Measurements from ENCODE around the gene OR6S1.

Gene OR6S1, protein sequence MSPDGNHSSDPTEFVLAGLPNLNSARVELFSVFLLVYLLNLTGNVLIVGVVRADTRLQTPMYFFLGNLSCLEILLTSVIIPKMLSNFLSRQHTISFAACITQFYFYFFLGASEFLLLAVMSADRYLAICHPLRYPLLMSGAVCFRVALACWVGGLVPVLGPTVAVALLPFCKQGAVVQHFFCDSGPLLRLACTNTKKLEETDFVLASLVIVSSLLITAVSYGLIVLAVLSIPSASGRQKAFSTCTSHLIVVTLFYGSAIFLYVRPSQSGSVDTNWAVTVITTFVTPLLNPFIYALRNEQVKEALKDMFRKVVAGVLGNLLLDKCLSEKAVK

DNA sequence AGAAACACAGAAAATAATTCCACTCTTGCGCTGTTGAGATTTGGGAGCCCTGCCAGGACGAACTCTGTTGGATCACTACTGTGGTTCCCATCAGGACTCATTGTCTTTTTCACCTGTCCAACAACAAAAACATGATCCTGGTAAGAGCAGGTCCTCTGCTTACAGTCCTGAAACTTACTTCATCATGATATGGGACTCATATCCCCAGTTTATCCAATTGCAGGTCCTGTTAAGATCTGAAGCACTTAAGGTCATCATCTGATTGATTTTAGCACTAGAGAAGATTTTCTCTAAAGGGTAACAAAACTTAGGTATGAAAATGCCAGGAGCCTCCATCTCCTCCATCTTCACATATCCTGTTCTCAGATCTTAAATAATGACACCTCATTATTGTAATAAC lies at the start of gene OR6S1:
OR6S1 (minus strand) TSS at position 101 of the 400 bp plus-strand sequence; CDS start at position 101, 0 bp downstream.
- no peak for DNase-seq

DNA sequence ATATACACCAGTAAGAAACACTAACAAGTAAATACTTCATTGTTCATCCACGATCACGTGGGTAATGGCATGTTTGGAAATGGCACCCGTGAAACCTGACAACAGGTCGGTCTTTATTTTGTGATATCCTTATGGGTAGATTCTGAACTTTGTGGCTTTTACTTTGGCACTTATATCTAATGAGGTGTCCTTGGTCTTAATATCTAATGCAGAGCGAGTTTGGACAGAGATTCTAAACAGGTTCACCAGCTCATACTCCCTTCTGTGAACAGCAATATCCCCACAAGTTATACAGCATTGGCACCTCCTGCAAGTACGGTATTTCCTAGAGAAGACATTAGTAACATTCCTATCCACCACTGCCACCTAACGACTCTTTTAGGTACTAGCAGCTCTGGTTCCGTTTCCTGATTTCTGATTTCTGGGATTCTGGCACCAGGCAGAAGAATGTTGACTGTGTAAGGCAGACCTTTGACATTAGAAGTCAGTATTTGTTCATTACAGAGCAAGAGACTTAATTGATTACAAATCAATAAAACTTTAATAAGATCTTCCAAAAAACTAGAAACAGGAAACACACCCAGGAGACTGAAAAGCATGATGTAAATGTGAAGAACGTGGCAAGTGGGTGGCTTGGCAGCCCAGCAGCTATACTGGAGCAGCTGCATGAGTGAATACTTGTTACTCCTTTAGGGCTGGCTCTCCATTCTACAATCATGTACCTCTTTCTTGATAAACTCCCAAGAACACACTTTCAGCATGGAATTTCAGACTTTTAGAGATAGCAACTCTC lies 49.6 kb upstream of the OR6S1 start:
- peak; percentile 88 for DNase-seq

DNA sequence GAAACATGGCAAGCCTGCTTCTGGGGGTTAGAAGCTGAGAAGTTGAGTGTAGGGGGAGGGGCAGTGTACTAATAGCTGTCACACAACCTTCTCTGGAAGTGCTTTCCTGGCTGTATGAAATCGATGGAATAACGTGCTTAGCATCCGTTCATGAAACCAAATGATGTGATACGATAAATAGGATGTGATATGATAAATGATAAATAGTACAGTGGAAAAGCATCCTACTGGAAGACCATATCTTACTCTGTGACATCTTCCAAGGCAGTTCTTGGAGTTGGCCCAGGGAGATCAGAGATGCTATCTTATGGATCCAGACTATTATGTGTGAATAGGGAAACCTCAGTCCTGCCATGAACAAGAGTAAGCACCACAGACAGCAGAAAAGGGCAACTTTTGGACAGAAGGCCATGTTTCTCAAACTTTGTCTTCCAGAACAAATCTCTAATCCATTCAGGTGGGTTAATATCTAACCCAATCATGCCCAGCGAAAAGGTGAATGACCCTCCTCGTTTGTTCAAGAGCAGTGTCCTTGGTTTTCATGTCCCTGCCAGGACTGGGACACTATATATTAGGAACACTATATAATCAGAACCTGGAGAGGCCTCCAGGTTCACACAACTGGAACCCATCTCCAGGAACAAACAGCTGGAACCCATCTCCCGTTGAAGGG lies 46.8 kb upstream of the OR6S1 start, which contains the start of gene ANG:
ANG (plus strand) TSS at position 598 of the 673 bp plus-strand sequence. CDS start 4,801 bp downstream, outside the sequence.
- no peak for DNase-seq

DNA sequence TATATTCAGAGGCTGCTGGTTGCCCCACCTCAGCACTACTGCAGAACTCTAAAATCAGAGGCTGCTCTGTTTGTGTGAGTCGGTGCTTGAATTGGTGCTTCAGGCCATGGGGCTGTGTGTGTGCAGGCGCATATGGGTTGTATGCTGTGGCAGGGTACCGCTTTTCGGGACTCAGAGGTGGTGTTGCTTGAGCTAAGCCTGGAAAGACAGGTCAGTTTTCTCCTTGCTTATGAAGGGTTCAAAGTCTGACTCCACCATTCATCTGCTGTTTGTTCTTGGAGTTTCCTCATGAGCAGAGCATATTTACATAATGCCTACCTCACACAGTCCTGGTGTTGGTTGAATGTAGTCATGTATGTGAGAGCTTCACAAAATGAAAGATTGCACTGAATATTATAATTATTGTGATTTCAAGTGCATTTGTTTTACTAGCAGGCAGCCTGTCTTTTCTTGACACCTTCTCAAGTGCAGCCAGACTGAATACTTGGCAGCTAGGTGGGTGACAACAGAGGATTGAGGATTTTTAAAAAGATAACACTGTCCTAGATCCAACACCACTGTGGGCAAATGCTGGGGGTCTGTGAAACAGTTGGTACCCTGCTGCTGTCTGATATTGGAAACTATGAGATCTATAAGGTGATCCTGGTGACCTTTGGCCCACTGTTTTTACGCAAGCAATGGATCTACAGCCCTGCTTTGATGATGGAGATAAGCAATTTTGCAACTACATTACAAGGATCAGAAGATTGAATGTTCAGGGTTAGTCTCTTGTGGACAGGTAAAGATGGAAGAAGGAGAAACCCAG lies 46.1 kb upstream of the OR6S1 start:
- DNase-seq, result no peak

DNA sequence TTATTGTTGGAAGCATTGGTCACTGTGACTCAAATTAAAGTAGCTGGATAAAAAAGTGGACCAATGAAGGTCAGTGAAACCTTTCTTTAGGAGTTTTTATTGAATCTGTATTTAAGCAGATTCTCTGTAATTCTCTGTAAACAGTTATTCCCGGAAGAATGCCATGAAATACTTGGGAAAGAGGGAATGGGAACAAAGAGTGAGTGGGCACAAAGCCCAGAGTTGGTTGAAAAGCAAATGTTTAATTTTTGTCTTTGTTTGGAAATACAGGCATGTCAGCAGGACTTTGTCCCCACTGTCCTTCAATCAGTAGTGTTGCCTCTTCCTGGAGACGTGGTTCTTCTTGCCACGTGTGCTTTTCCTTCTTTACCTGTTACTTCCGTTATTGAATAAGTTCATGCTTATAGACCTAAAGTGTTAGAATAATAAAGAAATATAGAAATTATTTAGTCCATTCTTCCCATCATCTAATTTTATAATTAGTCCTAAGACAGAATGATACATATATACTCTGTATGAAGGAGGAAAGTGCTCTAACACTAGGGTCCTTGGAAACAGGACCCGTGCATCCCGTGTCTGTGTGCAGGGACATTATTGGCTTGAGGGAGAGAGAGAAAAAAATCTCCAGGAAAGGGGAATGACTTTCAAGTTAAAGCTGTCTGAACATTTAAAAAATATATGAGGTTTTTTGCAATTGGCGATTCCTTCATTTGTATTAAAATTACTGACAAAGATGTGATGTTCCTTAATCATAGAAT lies 45.1 kb upstream of the OR6S1 start:
- no peak for DNase-seq

DNA sequence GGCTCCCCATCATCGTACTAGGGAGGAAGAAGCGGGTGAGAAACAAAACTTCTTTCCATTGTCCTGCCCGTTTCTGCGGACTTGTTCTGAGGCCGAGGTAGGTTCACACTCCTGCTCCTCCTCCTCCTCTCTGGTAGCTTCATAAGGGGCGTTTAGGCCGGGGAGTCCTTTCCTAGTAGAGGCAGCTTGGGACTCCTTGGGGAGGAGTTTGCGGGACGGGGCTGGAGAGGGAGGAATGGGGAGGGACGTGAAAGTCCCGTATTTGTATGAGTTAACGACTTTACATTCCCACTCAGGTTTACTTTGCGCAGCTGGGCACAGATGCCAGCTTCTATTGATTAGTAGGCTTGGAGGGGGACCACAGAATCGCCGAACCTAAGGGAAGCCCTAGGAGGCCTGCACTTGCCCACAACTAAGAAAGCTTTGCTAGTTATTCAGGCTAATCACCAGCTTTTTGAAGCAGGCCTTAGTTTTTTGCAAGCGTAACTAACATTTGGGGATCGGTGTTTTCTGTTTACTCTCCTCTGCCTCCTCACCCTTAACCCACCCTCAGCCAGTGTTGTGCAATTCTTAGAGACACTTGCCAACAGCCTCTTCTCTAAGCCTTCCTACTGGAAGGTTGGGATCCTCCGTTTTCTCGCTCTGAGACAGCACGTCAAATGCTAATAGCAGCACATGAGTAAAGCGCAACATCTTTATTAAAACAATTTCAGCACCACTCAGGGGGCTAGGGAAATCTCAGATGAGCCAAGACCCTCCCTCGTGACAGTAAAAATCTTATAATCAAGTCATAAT lies 43.4 kb upstream of the OR6S1 start:
- DNase-seq, result no peak

DNA sequence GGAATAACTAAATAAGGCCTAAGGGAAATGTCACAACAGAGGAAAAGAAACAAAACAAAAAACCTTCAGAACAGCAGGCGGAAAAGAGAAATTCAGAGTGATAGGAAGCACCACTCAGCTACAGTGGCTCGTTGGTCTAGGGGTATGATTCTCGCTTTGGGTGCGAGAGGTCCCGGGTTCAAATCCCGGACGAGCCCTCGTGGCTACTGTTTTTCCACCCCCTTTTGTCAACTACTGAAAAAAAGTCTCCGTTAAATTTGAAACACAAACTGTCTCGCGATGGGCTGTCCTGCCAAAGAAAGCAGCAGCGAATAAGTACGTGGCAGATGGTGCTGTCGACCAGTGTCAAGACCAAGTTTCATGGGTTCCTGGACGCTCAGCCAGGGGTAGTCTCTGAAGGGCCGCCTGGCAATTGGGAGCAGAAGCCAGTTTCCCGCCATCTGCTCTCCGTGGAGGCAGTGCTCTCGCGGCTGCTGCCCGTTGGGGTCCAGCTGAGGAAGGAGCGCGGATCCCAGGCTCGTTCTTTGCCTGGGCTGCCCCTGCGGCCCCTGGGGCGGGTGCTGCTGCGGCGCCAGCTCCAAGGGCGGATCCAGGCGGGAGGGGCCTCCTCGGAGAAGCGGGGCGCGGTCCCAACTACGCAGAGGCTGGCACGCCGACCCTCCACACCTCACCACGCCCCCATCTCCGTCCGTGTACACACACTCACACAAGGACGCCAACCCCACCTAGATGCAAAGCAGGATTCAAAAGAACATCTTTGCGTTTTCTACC lies 42.6 kb upstream of the OR6S1 start, which contains the start of gene RNASE4:
RNASE4 (plus strand) TSS at position 670 of the 771 bp plus-strand sequence. CDS start 14,812 bp downstream, outside the sequence.
- peak; percentile 96 for DNase-seq

DNA sequence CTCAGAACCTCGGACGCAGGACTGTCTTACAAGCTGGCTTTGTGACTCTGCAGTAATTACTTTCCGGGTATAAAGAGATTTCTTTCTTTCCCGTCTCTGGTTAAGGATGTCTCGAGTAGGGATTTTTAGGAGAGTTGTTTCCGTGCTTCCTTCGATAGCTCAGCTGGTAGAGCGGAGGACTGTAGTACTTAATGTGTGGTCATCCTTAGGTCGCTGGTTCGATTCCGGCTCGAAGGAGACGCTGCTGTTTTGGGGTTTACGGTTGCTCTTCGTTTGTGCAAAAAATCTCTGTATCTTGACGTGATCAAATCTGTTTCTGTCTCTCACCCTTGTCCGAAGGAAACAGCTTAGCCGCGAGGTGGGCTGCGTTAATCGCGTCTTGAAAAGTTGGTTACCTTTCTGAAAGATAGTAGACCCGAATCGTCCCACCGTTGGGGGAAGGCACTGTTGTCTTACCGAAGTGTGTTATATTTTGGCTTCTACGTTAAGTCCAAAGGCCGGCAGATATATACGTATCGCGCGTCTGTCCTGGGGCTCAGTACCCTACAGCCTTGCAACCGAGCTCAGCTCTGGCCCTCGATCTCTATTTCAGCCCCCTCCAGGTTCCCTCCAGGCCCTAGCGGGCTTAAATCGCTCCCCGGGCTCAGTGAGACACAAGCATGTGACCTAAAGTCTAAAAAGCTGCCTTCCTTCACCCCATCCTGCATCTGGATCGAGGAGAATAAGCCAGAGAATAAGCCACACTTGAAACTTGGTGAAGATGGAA lies 41.8 kb upstream of the OR6S1 start:
- peak; percentile 98 for DNase-seq

DNA sequence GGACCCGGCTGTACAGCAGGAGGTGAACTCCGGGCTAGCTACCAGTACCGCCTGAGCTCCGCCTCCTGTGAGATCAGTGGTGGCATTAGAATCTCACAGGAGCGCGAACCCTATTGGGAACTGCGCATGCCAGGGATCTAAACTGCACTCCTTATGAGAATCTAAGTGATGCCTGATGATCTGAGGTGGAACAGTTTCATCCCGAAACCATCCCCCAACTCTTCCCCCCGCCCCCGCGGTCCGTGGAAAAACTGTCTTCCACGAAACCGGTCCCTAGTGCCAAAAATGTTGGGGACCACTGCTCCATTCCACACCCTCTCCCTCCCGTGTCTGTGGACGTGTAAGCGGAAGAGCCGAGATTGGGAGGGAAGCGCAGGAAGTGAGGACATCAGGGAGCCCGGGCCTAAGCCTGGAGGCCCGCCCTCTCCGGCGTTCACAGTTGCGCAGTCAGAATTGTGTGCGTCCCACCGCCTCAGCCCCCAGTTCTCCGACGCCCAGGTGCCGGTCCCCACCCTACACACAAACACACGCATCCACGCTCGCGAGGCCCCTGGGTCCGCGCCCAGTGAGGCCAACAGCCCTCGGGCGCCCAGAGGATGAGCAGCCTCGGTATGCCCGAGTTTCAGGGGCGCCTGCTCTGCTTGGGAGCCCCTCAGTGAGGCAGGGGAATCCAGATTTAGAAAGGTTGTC lies 41.1 kb upstream of the OR6S1 start:
- peak; percentile 97 for DNase-seq

DNA sequence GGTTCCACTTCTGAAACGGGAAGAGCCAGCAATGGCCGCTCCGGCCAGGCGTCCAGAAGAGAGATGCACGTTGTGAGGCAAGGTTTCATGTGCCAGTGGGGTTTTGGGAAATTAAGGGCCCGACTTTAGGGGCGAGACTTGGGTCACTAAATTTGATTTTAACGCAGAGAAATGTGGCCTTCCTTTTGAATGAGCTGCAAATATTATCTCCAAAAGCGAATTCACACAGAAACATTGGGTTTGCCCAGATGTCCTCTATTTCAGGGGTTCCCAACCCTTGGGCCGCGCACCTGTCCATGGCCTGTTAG lies 40.6 kb upstream of the OR6S1 start:
- DNase-seq, result no peak

DNA sequence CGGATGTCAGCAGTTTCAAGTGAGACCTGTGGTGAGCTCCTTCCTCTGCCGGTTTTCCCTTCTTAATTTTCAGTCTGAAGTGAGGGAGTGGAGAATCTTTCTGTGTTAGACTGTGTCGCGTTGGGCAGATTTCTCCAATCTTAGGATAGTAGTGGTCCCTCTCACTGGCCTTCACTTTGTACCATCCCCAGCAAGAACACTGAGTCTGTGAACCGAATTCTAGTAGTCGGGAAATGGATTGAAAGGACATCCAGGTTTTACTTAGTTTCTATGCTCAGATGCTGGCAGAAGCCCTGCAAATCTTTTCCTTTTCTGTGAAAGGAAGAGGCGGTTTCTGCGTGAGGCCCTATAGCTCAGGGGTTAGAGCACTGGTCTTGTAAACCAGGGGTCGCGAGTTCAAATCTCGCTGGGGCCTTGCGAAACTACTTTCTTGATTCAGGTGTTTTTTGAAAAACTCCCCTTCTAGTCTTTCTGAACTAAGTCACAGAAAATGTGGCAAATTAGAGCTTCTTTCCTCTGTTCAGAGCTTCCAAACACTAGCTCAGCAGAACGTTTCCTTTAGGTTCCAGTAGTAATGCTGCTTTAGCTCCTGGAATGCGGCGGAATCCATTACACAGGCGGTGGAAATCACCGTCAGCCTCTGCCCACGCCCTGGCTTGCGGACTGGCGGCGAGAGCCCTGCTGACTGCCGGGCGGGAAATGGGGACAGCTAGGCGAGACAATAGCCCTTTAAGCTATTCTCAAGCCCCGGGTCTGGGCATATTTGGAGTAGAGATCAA lies 40.0 kb upstream of the OR6S1 start:
- DNase-seq, result peak; percentile 99

DNA sequence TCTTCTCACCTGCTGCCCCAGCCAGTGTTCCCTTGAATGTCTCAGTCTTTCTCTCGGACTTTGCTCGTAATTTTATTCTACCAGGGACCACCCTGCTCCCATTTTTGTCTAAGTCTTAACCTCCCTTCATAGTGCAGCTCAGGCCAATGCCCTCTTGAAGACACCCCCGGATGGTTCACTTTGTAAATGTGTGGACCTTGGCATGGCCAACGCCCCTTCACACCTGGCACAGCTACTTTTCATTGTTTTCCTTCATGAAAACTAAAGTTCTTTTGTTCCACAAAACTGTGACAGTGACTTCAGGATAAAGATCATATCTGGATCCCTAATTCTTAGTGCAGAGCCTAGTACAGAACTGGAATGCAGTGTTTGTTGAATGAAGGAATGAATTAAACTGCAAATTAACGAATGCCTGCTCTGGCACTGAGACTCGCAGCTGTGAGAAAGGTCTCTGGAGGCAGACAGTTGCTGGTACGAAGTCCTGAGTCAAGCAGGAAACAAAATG lies 39.4 kb upstream of the OR6S1 start:
- no peak for DNase-seq

DNA sequence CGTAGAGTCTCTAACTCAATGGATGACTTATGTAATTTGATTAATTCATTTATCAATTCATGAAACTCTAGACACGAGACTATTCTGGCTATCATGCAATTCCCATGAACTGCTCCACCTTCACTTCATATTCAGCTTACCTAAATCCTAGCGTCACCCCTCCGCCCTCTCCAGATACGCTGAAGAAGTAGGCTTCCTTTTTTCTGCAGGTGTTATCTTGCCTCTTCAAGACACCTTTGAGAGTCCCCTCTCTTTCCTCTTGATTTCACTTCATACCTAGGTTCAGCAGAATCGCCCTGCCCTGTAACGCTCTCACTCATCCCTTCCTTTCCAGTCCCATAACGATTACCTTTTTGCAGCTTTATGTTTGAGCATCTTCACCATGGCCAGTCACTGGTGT lies 38.9 kb upstream of the OR6S1 start:
- no peak for DNase-seq

DNA sequence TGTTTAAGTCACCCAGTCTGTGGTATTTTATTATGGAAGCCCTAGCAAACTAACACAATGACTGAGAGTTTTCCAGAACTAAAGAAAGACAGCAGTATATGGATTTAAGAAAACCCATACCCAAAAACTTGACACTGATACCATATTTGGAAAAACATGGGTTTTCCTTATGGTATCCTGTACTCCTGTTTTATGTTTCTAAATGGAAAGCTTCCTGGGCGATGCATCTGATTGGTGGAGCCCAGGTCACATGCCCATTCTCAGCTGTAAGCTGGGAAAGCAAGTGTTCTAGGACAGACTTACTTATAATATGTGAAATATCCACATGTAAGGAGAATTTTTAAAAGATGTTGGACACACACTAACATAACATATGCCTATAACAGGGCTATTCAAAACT lies 38.4 kb upstream of the OR6S1 start:
- DNase-seq, result peak; percentile 45

DNA sequence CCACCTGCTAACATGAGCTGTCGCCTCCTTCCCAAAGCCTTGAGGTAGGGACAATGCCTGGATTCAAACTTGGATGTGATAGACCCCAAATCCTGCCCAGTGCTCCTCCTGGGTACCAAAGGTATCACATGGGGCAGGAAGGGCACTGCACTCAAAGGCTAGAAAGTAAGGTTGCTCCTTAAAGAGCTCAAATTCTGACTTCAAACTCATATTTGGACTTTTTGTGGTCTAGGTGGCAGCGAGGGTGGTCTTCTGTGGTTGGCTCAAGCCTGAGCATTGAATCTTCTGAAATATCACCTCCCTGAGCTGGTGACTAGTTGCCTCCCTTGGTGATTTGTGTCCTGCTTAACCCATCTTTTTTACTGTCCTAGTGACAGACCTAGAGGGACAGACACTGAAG lies 34.6 kb upstream of the OR6S1 start:
- no peak for DNase-seq

DNA sequence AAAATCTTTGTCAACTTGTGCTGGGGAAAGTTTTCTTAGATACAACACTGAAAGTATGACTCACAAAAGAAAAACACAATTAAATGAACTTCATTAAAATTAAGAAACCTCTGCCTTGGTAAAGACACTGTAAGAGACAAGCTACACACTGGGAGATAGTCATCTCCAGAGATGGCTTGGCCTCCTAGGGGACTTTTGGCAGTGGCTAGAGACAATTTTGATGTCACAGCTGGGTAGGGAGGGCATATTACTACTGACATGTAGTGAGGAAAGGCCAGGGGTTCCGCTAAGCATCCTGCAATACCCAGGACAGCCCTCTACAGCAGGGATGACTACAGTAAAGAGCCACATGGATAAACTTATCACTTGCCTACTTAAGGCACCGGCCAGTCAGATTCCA lies 34.2 kb upstream of the OR6S1 start:
- DNase-seq, result no peak

DNA sequence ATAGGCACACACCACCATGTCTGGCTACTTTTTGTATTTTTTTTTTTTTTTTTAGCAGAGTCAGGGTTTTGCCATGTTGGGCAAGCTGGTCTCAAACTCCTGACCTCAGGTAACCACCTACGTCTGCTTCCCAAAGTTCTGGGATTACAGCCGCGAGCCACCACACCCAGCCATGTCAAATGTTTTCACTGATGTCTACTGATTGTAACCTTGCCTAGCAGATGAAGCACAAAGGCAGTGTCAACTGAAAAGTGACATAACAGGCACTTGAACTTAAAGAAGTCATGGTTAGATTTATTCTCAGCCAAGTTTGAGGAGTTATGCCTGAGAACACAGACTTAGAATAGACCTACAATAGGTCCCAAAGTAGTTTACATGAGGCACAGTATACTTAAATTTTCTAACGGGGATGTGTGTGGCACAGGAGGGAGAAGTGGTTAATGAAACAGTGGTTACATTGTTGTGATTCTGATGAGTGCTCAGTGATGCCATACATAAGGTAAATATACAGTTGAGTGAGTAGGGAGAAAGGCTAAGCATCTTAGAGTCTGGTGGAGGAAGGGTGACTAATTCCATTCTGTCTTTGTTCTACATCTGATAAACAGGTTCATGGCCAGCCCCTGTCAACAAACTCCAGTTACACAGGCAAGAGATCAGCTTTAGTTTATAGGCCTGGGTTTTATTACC lies 30.2 kb upstream of the OR6S1 start:
- DNase-seq, result no peak

Data from eye (tissue), 1 donor.